ENCODE data around the gene ARFGEF2.

Gene ARFGEF2

GRCh38 chr20:49029203-49029602 is 107.7 kb downstream of the ARFGEF2 start:
- Histone ChIP-seq H3K9me3 (ENCODE audit: control insufficient read depth, low read length) (no peaks in the 10 kb centered on the region), H3K36me3 (ENCODE audit: control insufficient read depth, insufficient read depth, low read length) (peaks cover 55% of the 10 kb centered on the region), H3K4me3 (ENCODE audit: insufficient read depth, low read depth, low read length, poor library complexity, severe bottlenecking) (no peak overlapping the region), H3K27ac (ENCODE audit: insufficient read depth, low read length, poor library complexity, severe bottlenecking) (no peak overlapping the region), H3K4me1 (ENCODE audit: control insufficient read depth, insufficient read depth, low read length, poor library complexity, severe bottlenecking) (no peaks in the 10 kb centered on the region), H3K27me3 (replicated peaks; ENCODE audit: control insufficient read depth, insufficient read depth, low read length, poor library complexity, severe bottlenecking) (no peaks in the 10 kb centered on the region)
- no peak for DNase-seq

GRCh38 chr20:49030954-49031619 is 109.6 kb downstream of the ARFGEF2 start:
- H3K9me3 ChIP-seq (ENCODE audit: control insufficient read depth, low read length): no peaks in the 10 kb centered on the region
- H3K4me1 ChIP-seq (ENCODE audit: control insufficient read depth, insufficient read depth, low read length, poor library complexity, severe bottlenecking): no peaks in the 10 kb centered on the region
- no peak overlapping the region for H3K27ac ChIP-seq (ENCODE audit: insufficient read depth, low read length, poor library complexity, severe bottlenecking)
- H3K4me3 ChIP-seq (ENCODE audit: insufficient read depth, low read depth, low read length, poor library complexity, severe bottlenecking): no peak overlapping the region
- peaks cover 52% of the 10 kb centered on the region for H3K36me3 ChIP-seq (ENCODE audit: control insufficient read depth, insufficient read depth, low read length)
- H3K27me3 ChIP-seq (replicated peaks; ENCODE audit: control insufficient read depth, insufficient read depth, low read length, poor library complexity, severe bottlenecking): no peaks in the 10 kb centered on the region
- DNase-seq: no peak

GRCh38 chr20:49032455-49032854 is 110.9 kb downstream of the ARFGEF2 start:
- no peak overlapping the region for H3K4me3 ChIP-seq (ENCODE audit: insufficient read depth, low read depth, low read length, poor library complexity, severe bottlenecking)
- H3K9me3 ChIP-seq (ENCODE audit: control insufficient read depth, low read length): no peaks in the 10 kb centered on the region
- peaks cover 46% of the 10 kb centered on the region for H3K36me3 ChIP-seq (ENCODE audit: control insufficient read depth, insufficient read depth, low read length)
- peaks cover under 1% of the 10 kb centered on the region for H3K4me1 ChIP-seq (ENCODE audit: control insufficient read depth, insufficient read depth, low read length, poor library complexity, severe bottlenecking)
- H3K27me3 ChIP-seq (replicated peaks; ENCODE audit: control insufficient read depth, insufficient read depth, low read length, poor library complexity, severe bottlenecking): no peaks in the 10 kb centered on the region
- H3K27ac ChIP-seq (ENCODE audit: insufficient read depth, low read length, poor library complexity, severe bottlenecking): no peak overlapping the region
- DNase-seq: no peak

- no peaks in the 10 kb centered on the region for H3K9me3 ChIP-seq (ENCODE audit: control insufficient read depth, low read length)
Observed at GRCh38 chr20:49034070-49034732, 112.7 kb downstream of the ARFGEF2 start.

GRCh38 chr20:49037962-49038387 is 116.5 kb downstream of the ARFGEF2 start:
- DNase-seq: no peak

More at GRCh38 chr20:49034070-49034732, 112.7 kb downstream of the ARFGEF2 start:
- Histone ChIP-seq H3K27ac (ENCODE audit: insufficient read depth, low read length, poor library complexity, severe bottlenecking) (no peak overlapping the region), H3K4me1 (ENCODE audit: control insufficient read depth, insufficient read depth, low read length, poor library complexity, severe bottlenecking) (peaks cover 14% of the 10 kb centered on the region), H3K36me3 (ENCODE audit: control insufficient read depth, insufficient read depth, low read length) (peaks cover 30% of the 10 kb centered on the region), H3K27me3 (replicated peaks; ENCODE audit: control insufficient read depth, insufficient read depth, low read length, poor library complexity, severe bottlenecking) (no peaks in the 10 kb centered on the region), H3K4me3 (ENCODE audit: insufficient read depth, low read depth, low read length, poor library complexity, severe bottlenecking) (no peak overlapping the region)
- DNase-seq: no peak

GRCh38 chr20:49039854-49040253 is 118.3 kb downstream of the ARFGEF2 start:
- H3K4me1 ChIP-seq (ENCODE audit: control insufficient read depth, insufficient read depth, low read length, poor library complexity, severe bottlenecking): peaks cover 14% of the 10 kb centered on the region
- no peaks in the 10 kb centered on the region for H3K9me3 ChIP-seq (ENCODE audit: control insufficient read depth, low read length)
- no peak overlapping the region for H3K27ac ChIP-seq (ENCODE audit: insufficient read depth, low read length, poor library complexity, severe bottlenecking)
- no peak for DNase-seq
- H3K36me3 ChIP-seq (ENCODE audit: control insufficient read depth, insufficient read depth, low read length): peaks cover 3% of the 10 kb centered on the region
- no peak overlapping the region for H3K4me3 ChIP-seq (ENCODE audit: insufficient read depth, low read depth, low read length, poor library complexity, severe bottlenecking)
- H3K27me3 ChIP-seq (replicated peaks; ENCODE audit: control insufficient read depth, insufficient read depth, low read length, poor library complexity, severe bottlenecking): no peaks in the 10 kb centered on the region

More at GRCh38 chr20:49037962-49038387, 116.5 kb downstream of the ARFGEF2 start:
- Histone ChIP-seq H3K4me1 (ENCODE audit: control insufficient read depth, insufficient read depth, low read length, poor library complexity, severe bottlenecking) (peaks cover 14% of the 10 kb centered on the region), H3K27me3 (replicated peaks; ENCODE audit: control insufficient read depth, insufficient read depth, low read length, poor library complexity, severe bottlenecking) (no peaks in the 10 kb centered on the region), H3K4me3 (ENCODE audit: insufficient read depth, low read depth, low read length, poor library complexity, severe bottlenecking) (no peak overlapping the region), H3K36me3 (ENCODE audit: control insufficient read depth, insufficient read depth, low read length) (peaks cover 20% of the 10 kb centered on the region), H3K27ac (ENCODE audit: insufficient read depth, low read length, poor library complexity, severe bottlenecking) (no peak overlapping the region), H3K9me3 (ENCODE audit: control insufficient read depth, low read length) (no peaks in the 10 kb centered on the region)

GRCh38 chr20:49043000-49043399 is 121.5 kb downstream of the ARFGEF2 start:
- no peaks in the 10 kb centered on the region for H3K27me3 ChIP-seq (replicated peaks; ENCODE audit: control insufficient read depth, insufficient read depth, low read length, poor library complexity, severe bottlenecking)
- no peaks in the 10 kb centered on the region for H3K36me3 ChIP-seq (ENCODE audit: control insufficient read depth, insufficient read depth, low read length)

GRCh38 chr20:49045440-49046086 is 124.1 kb downstream of the ARFGEF2 start:
- DNase-seq: peak in 1 of 3 donors; percentile 17
- peaks cover 8% of the 10 kb centered on the region for H3K4me1 ChIP-seq (ENCODE audit: control insufficient read depth, insufficient read depth, low read length, poor library complexity, severe bottlenecking)
- H3K4me3 ChIP-seq (ENCODE audit: insufficient read depth, low read depth, low read length, poor library complexity, severe bottlenecking): peak overlapping the region; percentile 95
- peak overlapping the region; percentile 93 for H3K27ac ChIP-seq (ENCODE audit: insufficient read depth, low read length, poor library complexity, severe bottlenecking)
- H3K9me3 ChIP-seq (ENCODE audit: control insufficient read depth, low read length): no peaks in the 10 kb centered on the region
- H3K36me3 ChIP-seq (ENCODE audit: control insufficient read depth, insufficient read depth, low read length): no peaks in the 10 kb centered on the region
- H3K27me3 ChIP-seq (replicated peaks; ENCODE audit: control insufficient read depth, insufficient read depth, low read length, poor library complexity, severe bottlenecking): no peaks in the 10 kb centered on the region

More at GRCh38 chr20:49043000-49043399, 121.5 kb downstream of the ARFGEF2 start:
- DNase-seq: no peak
- Histone ChIP-seq H3K4me1 (ENCODE audit: control insufficient read depth, insufficient read depth, low read length, poor library complexity, severe bottlenecking) (peaks cover 16% of the 10 kb centered on the region), H3K27ac (ENCODE audit: insufficient read depth, low read length, poor library complexity, severe bottlenecking) (no peak overlapping the region), H3K9me3 (ENCODE audit: control insufficient read depth, low read length) (no peaks in the 10 kb centered on the region), H3K4me3 (ENCODE audit: insufficient read depth, low read depth, low read length, poor library complexity, severe bottlenecking) (no peak overlapping the region)

GRCh38 chr20:49046087-49046900 is 124.8 kb downstream of the ARFGEF2 start, which contains the start of gene CSE1L:
Gene CSE1L (plus strand): TSS chr20:49046312. CDS start chr20:49058464, 12,152 bp downstream.
- Histone ChIP-seq H3K9me3 (ENCODE audit: control insufficient read depth, low read length) (no peaks in the 10 kb centered on the region), H3K4me3 (ENCODE audit: insufficient read depth, low read depth, low read length, poor library complexity, severe bottlenecking) (peak within 1 kb of the TSS; percentile 95), H3K27ac (ENCODE audit: insufficient read depth, low read length, poor library complexity, severe bottlenecking) (peak within 1 kb of the TSS; percentile 93), H3K4me1 (ENCODE audit: control insufficient read depth, insufficient read depth, low read length, poor library complexity, severe bottlenecking) (peaks cover 8% of the 10 kb centered on the region), H3K27me3 (replicated peaks; ENCODE audit: control insufficient read depth, insufficient read depth, low read length, poor library complexity, severe bottlenecking) (no peaks in the 10 kb centered on the region), H3K36me3 (ENCODE audit: control insufficient read depth, insufficient read depth, low read length) (no peaks in the 10 kb centered on the region)
- peak; percentile 84 to 90 (median 90) for DNase-seq
